Liver (tissue), 9 donors: Measurements from ENCODE around the gene PTTG1IP. TPM values are rescaled to one million over a fixed set of nuclear protein-coding genes. Genes with fewer than 3 reads are reported as not detected.

Experiments
- DNase-seq: peaks from one replicate; pipeline ENCODE4 v3.0.0-alpha.2; 2017; ENCODE audit warnings: low spot score
- H3K27ac ChIP-seq, 2 donors: one replicate each; pipeline ENCODE4 v1.7.0; 2013; ENCODE audit warnings: inconsistent platforms in 2 of 2, low read length in 2 of 2, control low read depth in 1 of 2, low read depth in 1 of 2, mild to moderate bottlenecking in 1 of 2
- H3K27me3 ChIP-seq, 4 donors: one replicate each; pipeline versions ENCODE4 v1.6.1 to v1.7.0; 2013; ENCODE audit warnings: low read length in 3 of 4, inconsistent platforms in 1 of 4, mild to moderate bottlenecking in 1 of 4, moderate library complexity in 1 of 4; ENCODE audit not compliant: control insufficient read depth in 4 of 4, insufficient read depth in 4 of 4
- H3K36me3 ChIP-seq, 4 donors: one replicate each; pipeline versions ENCODE4 v1.6.1 to v1.7.0; 2013; ENCODE audit warnings: low read length in 3 of 4, mild to moderate bottlenecking in 3 of 4, low read depth in 1 of 4, moderate library complexity in 1 of 4; ENCODE audit not compliant: control insufficient read depth in 4 of 4, insufficient read depth in 3 of 4
- H3K4me1 ChIP-seq, 4 donors: one replicate each; pipeline versions ENCODE4 v1.6.1 to v1.7.0; 2013; ENCODE audit warnings: low read length in 3 of 4, mild to moderate bottlenecking in 3 of 4, moderate library complexity in 1 of 4; ENCODE audit not compliant: control insufficient read depth in 4 of 4, insufficient read depth in 4 of 4
- H3K4me3 ChIP-seq, 3 donors: one replicate each; pipeline versions ENCODE4 v1.6.1 to v1.7.0; 2013; ENCODE audit warnings: low read length in 3 of 3, control low read depth in 1 of 3, low read depth in 1 of 3, mild to moderate bottlenecking in 1 of 3
- H3K9ac ChIP-seq, 2 donors: one replicate each; pipeline ENCODE4 v1.7.0; 2013; ENCODE audit warnings: low read length in 2 of 2, mild to moderate bottlenecking in 2 of 2, moderate library complexity in 2 of 2, control low read depth in 1 of 2, low read depth in 1 of 2
- H3K9me3 ChIP-seq, 4 donors: one replicate each; pipeline versions ENCODE4 v1.6.1 to v1.7.0; 2013; ENCODE audit warnings: low read length in 3 of 4; ENCODE audit not compliant: control insufficient read depth in 4 of 4
- ATF3 ChIP-seq: IDR thresholded peaks from 2 replicates; pipeline ENCODE4 v1.6.1; 2016; ENCODE audit warnings: antibody characterized with exemption
- CTCF ChIP-seq: fragments of 150-350 bp; IDR thresholded peaks from 2 replicates; pipeline ENCODE4 v1.5.1; 2017; ENCODE audit warnings: improper control_type of control experiment, low read depth, low read length; ENCODE audit not compliant: missing input control
- EGR1 ChIP-seq, 2 donors: IDR thresholded peaks; 2 replicates each; pipeline ENCODE4 v1.6.1; 2016 to 2018; ENCODE audit warnings: antibody characterized with exemption in 2 of 2, low read depth in 2 of 2
- FOXA1 ChIP-seq: IDR thresholded peaks from 2 replicates; pipeline ENCODE4 v1.6.1; 2016; ENCODE audit warnings: antibody characterized with exemption
- FOXA2 ChIP-seq: IDR thresholded peaks from 2 replicates; pipeline ENCODE4 v1.6.1; 2016; ENCODE audit warnings: antibody characterized with exemption
- GABPA ChIP-seq, 2 donors: IDR thresholded peaks in 1 of 2; conservative IDR thresholded peaks in 1 of 2; 2 replicates each; pipeline ENCODE4 v1.6.1; 2016; ENCODE audit warnings: antibody characterized with exemption in 2 of 2, mild to moderate bottlenecking in 1 of 2, moderate library complexity in 1 of 2
- HNF4A ChIP-seq, 2 donors: conservative IDR thresholded peaks; 2 replicates each; pipeline ENCODE4 v1.6.1; 2016; ENCODE audit warnings: antibody characterized with exemption in 2 of 2, mild to moderate bottlenecking in 2 of 2
- HNF4G ChIP-seq: IDR thresholded peaks from 2 replicates; pipeline ENCODE4 v1.6.1; 2016; ENCODE audit warnings: antibody characterized with exemption
- JUND ChIP-seq, 2 donors: IDR thresholded peaks; 2 replicates each; pipeline ENCODE4 v1.6.1; 2016; ENCODE audit warnings: antibody characterized with exemption in 2 of 2
- NR2F2 ChIP-seq: IDR thresholded peaks from 2 replicates; pipeline ENCODE4 v1.6.1; 2016; ENCODE audit warnings: antibody characterized with exemption
- RAD21 ChIP-seq, 2 donors: IDR thresholded peaks; 2 replicates each; pipeline ENCODE4 v1.6.1; 2016; ENCODE audit warnings: antibody characterized with exemption in 2 of 2, mild to moderate bottlenecking in 2 of 2
- RXRA ChIP-seq, 2 donors: IDR thresholded peaks; 2 replicates each; pipeline ENCODE4 v1.6.1; 2017 to 2018; ENCODE audit warnings: antibody characterized with exemption in 2 of 2, mild to moderate bottlenecking in 1 of 2
- SP1 ChIP-seq: IDR thresholded peaks from 2 replicates; pipeline ENCODE4 v1.6.1; 2018; ENCODE audit warnings: antibody characterized with exemption, mild to moderate bottlenecking
- TAF1 ChIP-seq: conservative IDR thresholded peaks from 2 replicates; pipeline ENCODE4 v1.6.1; 2016; ENCODE audit warnings: antibody characterized with exemption, mild to moderate bottlenecking
- YY1 ChIP-seq: IDR thresholded peaks from 2 replicates; pipeline ENCODE4 v1.6.1; 2016; ENCODE audit warnings: antibody characterized with exemption, mild to moderate bottlenecking
- ZBTB33 ChIP-seq: IDR thresholded peaks from 2 replicates; pipeline ENCODE4 v1.6.1; 2016; ENCODE audit warnings: antibody characterized with exemption
- WGBS: extraction: QIAGEN DNeasy Blood & Tissue Kit; methylation state at CpG from one replicate; pipeline ENCODE4 v1.1.7; 2013; 5-methylcytosine and 5-hydroxymethylcytosine counted together
- polyA plus RNA-seq, 2 donors: library from polyadenylated mRNA; stranded (reverse) in 1 of 2; unstranded in 1 of 2; fragments of 200-250 nt in 1 of 2; fragments of >200 nt in 1 of 2; fragmentation: Nextera tagmentation in 1 of 2; extraction: Ambion mirVana in 1 of 2; gene quantifications; one replicate each; pipeline versions ENCODE4 v1.2.1 to v1.2.3, GENCODE V29; 2013 to 2015
- total RNA-seq, 2 donors: library from RNA; depleted of rRNA; stranded (reverse); fragments of >200 nt; gene quantifications; one replicate each; pipeline ENCODE4 v1.2.3, GENCODE V29; 2014
- TF ChIP-seq, protein P1 (sequence below): IDR thresholded peaks from 2 replicates; pipeline ENCODE4 v1.6.1; 2016; ENCODE audit warnings: antibody characterized with exemption
- TF ChIP-seq, protein P2 (sequence below): IDR thresholded peaks from 2 replicates; pipeline ENCODE4 v1.6.1; 2016; ENCODE audit warnings: antibody characterized with exemption, mild to moderate bottlenecking
- donor health status: healthy.
- donor health status: healthy.
- donor health status: healthy.
- donor health status: healthy.
- donor health status: healthy.

Gene PTTG1IP
- total and polyA plus RNA-seq, 4 donors = 62.0 to 94.0 (median 79.8) TPM

DNA sequence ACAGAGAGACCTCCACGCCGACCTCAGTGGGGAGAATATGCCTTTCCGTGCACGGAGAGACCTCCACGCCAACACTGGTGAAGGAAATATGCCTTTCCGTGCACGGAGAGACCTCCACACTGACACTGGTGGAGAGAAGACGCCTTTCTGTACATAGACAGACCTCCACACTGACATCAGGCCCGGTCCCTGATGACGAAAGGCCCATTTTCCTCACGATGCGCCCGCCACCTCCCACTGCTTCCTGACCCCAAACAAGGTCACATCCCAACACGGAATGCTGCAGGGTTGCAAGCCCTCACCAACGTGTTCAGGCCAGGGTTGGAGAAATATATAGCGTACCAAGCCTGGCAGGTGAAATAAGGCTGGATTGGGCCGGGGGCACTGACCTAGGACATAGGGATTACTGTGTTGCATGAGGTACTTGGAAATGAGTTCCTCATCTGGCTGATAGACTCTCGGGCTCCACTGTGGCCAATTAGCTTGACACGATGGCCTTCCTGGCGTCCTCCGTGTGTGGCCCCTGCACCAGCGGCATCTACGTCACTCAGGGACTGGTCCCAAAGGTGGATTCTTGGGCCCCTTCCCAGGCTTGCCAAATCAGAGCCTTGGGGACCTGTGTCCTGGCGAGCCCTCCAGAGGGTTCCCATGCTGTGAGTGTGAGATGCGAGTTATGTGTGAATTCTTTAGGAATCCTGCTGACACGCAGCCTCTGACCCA is 39.1 kb downstream of the PTTG1IP start:
- Histone ChIP-seq H3K4me3 (no peak overlapping the region), H3K36me3 (no peaks in the 10 kb centered on the region), H3K27ac (no peak overlapping the region), H3K4me1 (no peaks in the 10 kb centered on the region), H3K9me3 (peaks cover 0 to under 1% (median 0%) of the 10 kb centered on the region in 4 donors), H3K9ac (no peak overlapping the region), H3K27me3 (no peaks in the 10 kb centered on the region)
- TF ChIP-seq FOXA1 = no peak
- TF ChIP-seq TAF1 = no peak
- TF ChIP-seq JUND (IDR thresholded peaks at IDR 0.05) = no peak
- TF ChIP-seq RXRA (IDR thresholded peaks at IDR 0.05) = no peak
- TF ChIP-seq, protein P1, sequence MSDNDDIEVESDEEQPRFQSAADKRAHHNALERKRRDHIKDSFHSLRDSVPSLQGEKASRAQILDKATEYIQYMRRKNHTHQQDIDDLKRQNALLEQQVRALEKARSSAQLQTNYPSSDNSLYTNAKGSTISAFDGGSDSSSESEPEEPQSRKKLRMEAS = no peak
- no peak for TF ChIP-seq FOXA2
- TF ChIP-seq SP1 = no peak
- no peak for TF ChIP-seq HNF4A (conservative IDR thresholded peaks at IDR 0.05)
- TF ChIP-seq NR2F2 = no peak
- no peak for TF ChIP-seq ATF3
- no peak for TF ChIP-seq RAD21 (IDR thresholded peaks at IDR 0.05)
- TF ChIP-seq, protein P2, sequence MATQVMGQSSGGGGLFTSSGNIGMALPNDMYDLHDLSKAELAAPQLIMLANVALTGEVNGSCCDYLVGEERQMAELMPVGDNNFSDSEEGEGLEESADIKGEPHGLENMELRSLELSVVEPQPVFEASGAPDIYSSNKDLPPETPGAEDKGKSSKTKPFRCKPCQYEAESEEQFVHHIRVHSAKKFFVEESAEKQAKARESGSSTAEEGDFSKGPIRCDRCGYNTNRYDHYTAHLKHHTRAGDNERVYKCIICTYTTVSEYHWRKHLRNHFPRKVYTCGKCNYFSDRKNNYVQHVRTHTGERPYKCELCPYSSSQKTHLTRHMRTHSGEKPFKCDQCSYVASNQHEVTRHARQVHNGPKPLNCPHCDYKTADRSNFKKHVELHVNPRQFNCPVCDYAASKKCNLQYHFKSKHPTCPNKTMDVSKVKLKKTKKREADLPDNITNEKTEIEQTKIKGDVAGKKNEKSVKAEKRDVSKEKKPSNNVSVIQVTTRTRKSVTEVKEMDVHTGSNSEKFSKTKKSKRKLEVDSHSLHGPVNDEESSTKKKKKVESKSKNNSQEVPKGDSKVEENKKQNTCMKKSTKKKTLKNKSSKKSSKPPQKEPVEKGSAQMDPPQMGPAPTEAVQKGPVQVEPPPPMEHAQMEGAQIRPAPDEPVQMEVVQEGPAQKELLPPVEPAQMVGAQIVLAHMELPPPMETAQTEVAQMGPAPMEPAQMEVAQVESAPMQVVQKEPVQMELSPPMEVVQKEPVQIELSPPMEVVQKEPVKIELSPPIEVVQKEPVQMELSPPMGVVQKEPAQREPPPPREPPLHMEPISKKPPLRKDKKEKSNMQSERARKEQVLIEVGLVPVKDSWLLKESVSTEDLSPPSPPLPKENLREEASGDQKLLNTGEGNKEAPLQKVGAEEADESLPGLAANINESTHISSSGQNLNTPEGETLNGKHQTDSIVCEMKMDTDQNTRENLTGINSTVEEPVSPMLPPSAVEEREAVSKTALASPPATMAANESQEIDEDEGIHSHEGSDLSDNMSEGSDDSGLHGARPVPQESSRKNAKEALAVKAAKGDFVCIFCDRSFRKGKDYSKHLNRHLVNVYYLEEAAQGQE = no peak
- TF ChIP-seq CTCF = no peak
- TF ChIP-seq GABPA (IDR thresholded peaks at IDR 0.05 in 1 of 2, conservative IDR thresholded peaks at IDR 0.05 in 1 of 2) = no peak
- no peak for TF ChIP-seq EGR1 (IDR thresholded peaks at IDR 0.05; ENCODE audit: low read depth in 2 of 2)
- TF ChIP-seq ZBTB33 = no peak
- TF ChIP-seq HNF4G = no peak
- no peak for TF ChIP-seq YY1
- no peak for DNase-seq
- 83% methylated on average over 26 of the region's 26 CpGs for WGBS
